DOHH2 (cell line): ENCODE measurements around the gene UBL4A.

ENCODE experiments used
- H3F3A ChIP-seq: fragments of 200-600 bp; sonication (generic), shearing (Covaris generic); 2 replicates; pipeline ENCODE4 v1.6.0; 2016; ENCODE audit warnings: antibody characterized with exemption, mild to moderate bottlenecking; ENCODE audit not compliant: control insufficient read depth, insufficient read depth
- H3K27ac ChIP-seq: fragments of 200-600 bp; sonication (generic); 2 replicates; pipeline ENCODE4 v1.5.1; 2014; ENCODE audit warnings: low read depth, mild to moderate bottlenecking, low read length, moderate library complexity
- H3K27me3 ChIP-seq: fragments of 200-600 bp; sonication (generic); 2 replicates; pipeline ENCODE4 v1.6.1; 2014; ENCODE audit warnings: mild to moderate bottlenecking, low read length, mixed read lengths; ENCODE audit not compliant: control insufficient read depth
- H3K36me3 ChIP-seq: fragments of 200-600 bp; sonication (generic); 2 replicates; pipeline ENCODE4 v1.6.1; 2014; ENCODE audit warnings: mild to moderate bottlenecking, low read length, moderate library complexity, mixed read lengths; ENCODE audit not compliant: control insufficient read depth
- H3K4me1 ChIP-seq: fragments of 200-600 bp; sonication (generic); 2 replicates; pipeline ENCODE4 v1.6.1; 2014; ENCODE audit warnings: mild to moderate bottlenecking, low read length, mixed read lengths; ENCODE audit not compliant: control insufficient read depth
- H3K4me2 ChIP-seq: fragments of 200-600 bp; sonication (generic); 2 replicates; pipeline ENCODE4 v1.6.0; 2014; ENCODE audit warnings: mild to moderate bottlenecking, low read length, moderate library complexity
- H3K4me3 ChIP-seq: fragments of 200-600 bp; sonication (generic); 2 replicates; pipeline ENCODE4 v1.5.1; 2014; ENCODE audit warnings: mild to moderate bottlenecking, low read length, mixed read lengths
- H3K79me2 ChIP-seq: fragments of 200-600 bp; sonication (generic); 2 replicates; pipeline ENCODE4 v1.6.1; 2014; ENCODE audit warnings: mild to moderate bottlenecking, low read length, mixed read lengths; ENCODE audit not compliant: control insufficient read depth
- H3K9me2 ChIP-seq: fragments of 200-600 bp; sonication (generic); replicated peaks from 2 replicates; pipeline ENCODE4 v1.6.1; 2014; ENCODE audit warnings: mild to moderate bottlenecking, low read length, mixed read lengths; ENCODE audit not compliant: control insufficient read depth
- H3K9me3 ChIP-seq: fragments of 200-600 bp; sonication (generic); 2 replicates; pipeline ENCODE4 v1.6.1; 2014; ENCODE audit warnings: antibody characterized with exemption, low read length, mixed read lengths; ENCODE audit not compliant: control insufficient read depth, insufficient read depth
- H4K20me1 ChIP-seq: fragments of 200-600 bp; sonication (generic); 2 replicates; pipeline ENCODE4 v1.6.0; 2014; ENCODE audit warnings: low read depth, mild to moderate bottlenecking, antibody characterized with exemption, low read length, moderate library complexity; ENCODE audit not compliant: control insufficient read depth, insufficient read depth
- CTCF ChIP-seq: fragments of 200-600 bp; sonication (generic); IDR thresholded peaks from one replicate; pipeline ENCODE4 v1.5.1; 2014; ENCODE audit warnings: antibody characterized with exemption, mild to moderate bottlenecking, low read depth, low read length; ENCODE audit not compliant: poor library complexity, severe bottlenecking
- EZH2phosphoT487 ChIP-seq: fragments of 200-600 bp; sonication (generic); IDR thresholded peaks from 2 replicates; pipeline ENCODE4 v1.6.1; 2017; ENCODE audit warnings: borderline replicate concordance, mild to moderate bottlenecking, antibody characterized with exemption, low read length, moderate library complexity, mixed read lengths

UBL4A gene

GRCh38 chrX:154490021-154490413 is 3.6 kb upstream of the UBL4A start:
- peak overlapping the region; percentile 90 for H3K4me2 ChIP-seq
- H3K36me3 ChIP-seq, result peaks cover 17% of the 10 kb centered on the region
- H3K27ac ChIP-seq, result peak overlapping the region; percentile 56
- no peaks in the 10 kb centered on the region for H4K20me1 ChIP-seq
- no peaks in the 10 kb centered on the region for H3F3A ChIP-seq
- peaks cover 46% of the 10 kb centered on the region for H3K79me2 ChIP-seq
- H3K4me3 ChIP-seq, result peak overlapping the region; percentile 92
- H3K9me2 ChIP-seq, result no peaks in the 10 kb centered on the region
- TF ChIP-seq CTCF, result no peak
- no peak for TF ChIP-seq EZH2phosphoT487
- peaks cover 37% of the 10 kb centered on the region for H3K4me1 ChIP-seq
- H3K27me3 ChIP-seq, result no peaks in the 10 kb centered on the region
- H3K9me3 ChIP-seq, result no peaks in the 10 kb centered on the region

GRCh38 chrX:154489182-154489581 is 2.8 kb upstream of the UBL4A start:
- Histone ChIP-seq H4K20me1 (no peaks in the 10 kb centered on the region), H3K27me3 (no peaks in the 10 kb centered on the region), H3K9me2 (no peaks in the 10 kb centered on the region), H3F3A (no peaks in the 10 kb centered on the region), H3K9me3 (no peaks in the 10 kb centered on the region), H3K4me3 (peak overlapping the region; percentile 92), H3K27ac (no peak overlapping the region), H3K79me2 (peaks cover 54% of the 10 kb centered on the region), H3K36me3 (peaks cover 26% of the 10 kb centered on the region), H3K4me2 (peak overlapping the region; percentile 90), H3K4me1 (peaks cover 38% of the 10 kb centered on the region)
- TF ChIP-seq CTCF, result no peak
- TF ChIP-seq EZH2phosphoT487, result no peak

- Histone ChIP-seq H3K36me3 (peaks cover 33% of the 10 kb centered on the region), H3K4me3 (peak overlapping the region; percentile 92), H3K9me3 (no peaks in the 10 kb centered on the region), H3K27me3 (no peaks in the 10 kb centered on the region), H4K20me1 (no peaks in the 10 kb centered on the region), H3K79me2 (peaks cover 57% of the 10 kb centered on the region), H3F3A (no peaks in the 10 kb centered on the region), H3K4me2 (peak overlapping the region; percentile 90), H3K27ac (no peak overlapping the region), H3K9me2 (no peaks in the 10 kb centered on the region), H3K4me1 (peaks cover 40% of the 10 kb centered on the region)
- no peak for TF ChIP-seq EZH2phosphoT487
- no peak for TF ChIP-seq CTCF
Measured at GRCh38 chrX:154488336-154489075, 2.1 kb upstream of the UBL4A start.
